K562 (cell line): Measurements from ENCODE around the gene PEX10. TPM values are rescaled to one million over a fixed set of nuclear protein-coding genes. Genes with fewer than 3 reads are reported as not detected.

Experiments used
- ATAC-seq: fragments of 200-7000 bp; cut with Tn5 transposase; 3 replicates; pipeline ENCODE4 v1.9.1; 2020; ENCODE audit warnings: moderate library complexity
- BruUV-seq: library from RNA; stranded (reverse); fragments of 400-500 nt; replicated peaks from 2 replicates; lab custom pipeline; 2021; lab: Mats Ljungman, UMichigan
- CTCF ChIA-PET: fragments of 300-600 bp; formaldehyde crosslinking; extraction: SDS; loops from one replicate; lab custom pipeline; 2021; ENCODE audit warnings: low intra/inter-chr PET ratio; lab: Yijun Ruan, JAX
- POLR2A ChIA-PET: fragments of 300-600, 350-650 bp; sonication (Branson Sonifier 250); formaldehyde crosslinking; extraction: SDS; loops from one replicate; lab custom pipeline; 2021; ENCODE audit warnings: antibody characterized with exemption, inconsistent platforms; lab: Yijun Ruan, JAX
- DNase-seq, 4 experiments: peaks; one replicate each; pipeline versions ENCODE4 v3.0.0 to v3.0.0-alpha.2; 2011 to 2018; ENCODE audit warnings: low spot score in 3 of 4, mixed read lengths in 3 of 4; ENCODE audit errors: extremely low read depth in 1 of 4
- FAIRE-seq: peaks from 2 replicates; lab custom pipeline; 2011; peaks lifted over from hg19 to GRCh38; lab: Jason Lieb, UNC
- H2AFZ ChIP-seq: 2 replicates; pipeline ENCODE4 v1.6.0; 2011; ENCODE audit warnings: low read depth, low read length, control low read depth, inconsistent platforms
- H3K27ac ChIP-seq: fragments of 200-600 bp; 3 replicates; pipeline ENCODE4 v1.8.0; 2011; ENCODE audit warnings: low read depth, mild to moderate bottlenecking, control low read depth, inconsistent platforms, low read length, moderate library complexity, mixed read lengths; ENCODE audit errors: extremely low read depth
- H3K27me3 ChIP-seq, 2 experiments: fragments of 300-600 bp in 1 of 2; 2 replicates in 1 of 2; 3 replicates in 1 of 2; pipeline versions ENCODE4 v1.6.0 to v1.8.0; 2011; ENCODE audit warnings: inconsistent platforms in 2 of 2, low read length in 2 of 2, mild to moderate bottlenecking in 1 of 2, mixed read lengths in 1 of 2, moderate library complexity in 1 of 2; ENCODE audit not compliant: control insufficient read depth in 2 of 2, insufficient read depth in 2 of 2
- H3K36me3 ChIP-seq: fragments of 300-600 bp; 3 replicates; pipeline ENCODE4 v1.8.0; 2011; ENCODE audit warnings: mild to moderate bottlenecking, low read length, inconsistent platforms; ENCODE audit not compliant: control insufficient read depth, insufficient read depth
- H3K4me1 ChIP-seq, 2 experiments: fragments of 200-600 bp in 1 of 2; replicated peaks in 1 of 2; 2 replicates in 1 of 2; 3 replicates in 1 of 2; pipeline versions ENCODE4 v1.5.1 to v1.8.0; 2011; ENCODE audit warnings: inconsistent platforms in 2 of 2, low read length in 2 of 2, mild to moderate bottlenecking in 1 of 2, mixed read lengths in 1 of 2, moderate library complexity in 1 of 2; ENCODE audit not compliant: control insufficient read depth in 2 of 2, insufficient read depth in 2 of 2
- H3K4me2 ChIP-seq: 2 replicates; pipeline ENCODE4 v1.6.1; 2011; ENCODE audit warnings: low read length, control low read depth, inconsistent platforms, mixed read lengths; ENCODE audit not compliant: insufficient read depth
- H3K4me3 ChIP-seq: fragments of 200-600 bp; sonication (generic), shearing (Covaris generic); 2 replicates; pipeline ENCODE4 v1.5.1; 2016; ENCODE audit warnings: control low read depth, inconsistent platforms
- H3K79me2 ChIP-seq: fragments of 200-600 bp; 3 replicates; pipeline ENCODE4 v1.8.0; 2011; ENCODE audit warnings: low read length, inconsistent platforms; ENCODE audit not compliant: control insufficient read depth, insufficient read depth
- H3K9ac ChIP-seq, 2 experiments: 2 replicates each; pipeline versions ENCODE4 v1.6.0 to v1.6.1; 2011; ENCODE audit warnings: low read depth in 2 of 2, low read length in 2 of 2, control low read depth in 1 of 2, inconsistent platforms in 1 of 2, mild to moderate bottlenecking in 1 of 2, mixed read lengths in 1 of 2; ENCODE audit not compliant: insufficient read depth in 1 of 2
- H3K9me1 ChIP-seq: one replicate; pipeline ENCODE4 v1.6.0; 2011; ENCODE audit warnings: inconsistent platforms, mild to moderate bottlenecking, low read length, moderate library complexity; ENCODE audit not compliant: control insufficient read depth, insufficient read depth
- H3K9me3 ChIP-seq: replicated peaks from 2 replicates; pipeline ENCODE4 v1.5.1; 2011; ENCODE audit warnings: low read depth, low read length, inconsistent platforms; ENCODE audit not compliant: control insufficient read depth, insufficient read depth
- H4K20me1 ChIP-seq: replicated peaks from 2 replicates; pipeline ENCODE4 v1.6.1; 2011; ENCODE audit warnings: low read length, inconsistent platforms, mixed read lengths; ENCODE audit not compliant: control insufficient read depth, insufficient read depth
- CREB1 ChIP-seq, 2 experiments: sonication (generic) in 1 of 2; formaldehyde crosslinking in 1 of 2; IDR thresholded peaks; 2 replicates each; pipeline versions ENCODE4 v1.6.1 to v1.8.0; 2012 to 2022; ENCODE audit warnings: inconsistent platforms in 1 of 2, mild to moderate bottlenecking in 1 of 2, missing genetic modification reagents in 1 of 2, moderate library complexity in 1 of 2
- FOXA3 ChIP-seq, 2 experiments: fragments of 450-650 bp in 1 of 2; sonication (generic) in 1 of 2; formaldehyde crosslinking; IDR thresholded peaks in 1 of 2; conservative IDR thresholded peaks in 1 of 2; 2 replicates each; pipeline versions ENCODE4 v1.4.0 to v1.8.0; 2020 to 2022; ENCODE audit warnings: mild to moderate bottlenecking in 2 of 2, missing genetic modification reagents in 1 of 2
- HOXB6 ChIP-seq: fragments of 250-450 bp; sonication (Bioruptor Pico); IDR thresholded peaks from 2 replicates; pipeline ENCODE4 v1.5.1; 2022; ENCODE audit warnings: mild to moderate bottlenecking, borderline replicate concordance
- JUND ChIP-seq, 2 experiments: IDR thresholded peaks; 2 replicates in 1 of 2; 3 replicates in 1 of 2; pipeline ENCODE4 v1.6.1; 2011; ENCODE audit warnings: borderline replicate concordance in 2 of 2, low read depth in 2 of 2, low read length in 2 of 2, improper control_type of control experiment in 1 of 2, missing biosample characterization in 1 of 2, missing genetic modification characterization in 1 of 2, missing genetic modification reagents in 1 of 2
- KDM1A ChIP-seq, 2 experiments: fragments of 450-650 bp; IDR thresholded peaks; 2 replicates each; pipeline ENCODE4 v1.6.1; 2016; ENCODE audit warnings: mild to moderate bottlenecking in 2 of 2
- POLR2G ChIP-seq: fragments of 200-400 bp; formaldehyde crosslinking; IDR thresholded peaks from 2 replicates; pipeline ENCODE4 v1.6.1; 2017; ENCODE audit warnings: low read depth, mild to moderate bottlenecking, antibody characterized with exemption, low read length, moderate library complexity
- RBFOX2 ChIP-seq: fragments of 200-400 bp; formaldehyde crosslinking; IDR thresholded peaks from 2 replicates; pipeline ENCODE4 v1.6.1; 2017; ENCODE audit warnings: low read depth, mild to moderate bottlenecking, low read length, moderate library complexity
- U2AF1 ChIP-seq: fragments of 200-400 bp; formaldehyde crosslinking; optimal IDR thresholded peaks from 2 replicates; pipeline ENCODE3; 2017; ENCODE audit warnings: mild to moderate bottlenecking, low read depth, low read length, moderate library complexity
- ZC3H8 ChIP-seq: fragments of 450-650 bp; IDR thresholded peaks from 2 replicates; pipeline ENCODE4 v1.6.1; 2017
- ZNF143 ChIP-seq: sonication (generic); formaldehyde crosslinking; IDR thresholded peaks from 2 replicates; pipeline ENCODE4 v1.9.0; 2022; ENCODE audit warnings: mild to moderate bottlenecking, missing genetic modification reagents
- ZSCAN32 ChIP-seq: fragments of 450-650 bp; formaldehyde crosslinking; IDR thresholded peaks from 2 replicates; pipeline ENCODE4 v1.4.0; 2020; ENCODE audit warnings: mild to moderate bottlenecking, moderate library complexity
- WGBS: fragments of 100-300 bp; shearing (Covaris generic); methylation state at CpG from one replicate; pipeline ENCODE4 v1.1.6; 2016; ENCODE audit warnings: low coverage, mixed read lengths; ENCODE audit not compliant: insufficient coverage; ENCODE audit errors: missing lambda C conversion rate; 5-methylcytosine and 5-hydroxymethylcytosine counted together
- in situ Hi-C: fragments of 300-500 bp; cut with MboI; formaldehyde crosslinking; loops from 4 replicates; pipeline ENCODE4 v1.15.0; 2018; ENCODE audit warnings: inconsistent platforms, mixed read lengths
- intact Hi-C: fragments of 100-400 bp; cut with micrococcal nuclease; formaldehyde crosslinking; loops from 2 replicates; pipeline ENCODE4 v1.14.2; 2022
- polyA plus RNA-seq, 8 experiments: library from polyadenylated mRNA; depleted of rRNA in 4 of 8; stranded (reverse) in 5 of 8; unstranded in 3 of 8; fragments of >200 nt; fragmentation: Nextera tagmentation in 2 of 8; fragmentation: Illumina TruSeq in 1 of 8; extraction: Ambion mirVana in 2 of 8; extraction: Trizol in 1 of 8; gene quantifications; 2 replicates each; pipeline versions ENCODE4 v1.2.1 to v1.2.3, GENCODE V29; 2011 to 2014; ENCODE audit warnings: inconsistent platforms in 1 of 8, missing spikeins in 1 of 8
- total RNA-seq, 7 experiments: library from RNA; depleted of rRNA in 6 of 7; stranded (reverse); fragments of >200 nt in 6 of 7; fragmentation: Illumina TruSeq in 2 of 7; extraction: Trizol in 2 of 7; gene quantifications; 2 replicates each; pipeline versions ENCODE4 v1.2.1 to v1.2.3, GENCODE V29; 2011 to 2021; ENCODE audit warnings: low replicate concordance in 1 of 7

PEX10 gene
- total and polyA plus RNA-seq, 9 of the 15 experiments (the other 6 are each of a cell fraction or from before 2014, with no cell fraction given) = 0.03 to 26.2 (median 8.7) TPM

GRCh38 chr1:2394761-2395160, 17.6 kb downstream of the PEX10 start:
- intact Hi-C loops = no loop called here
- H3K27me3 ChIP-seq = no peaks in the 10 kb centered on the region
- DNase-seq (no peak), ATAC-seq (no peak), FAIRE-seq (no peak)
- H3K36me3 ChIP-seq = peaks cover 72% of the 10 kb centered on the region
- peaks cover 10% of the 10 kb centered on the region for H3K9me1 ChIP-seq
- WGBS = 92% methylated on average over 11 of the region's 11 CpGs
- no peak for TF ChIP-seq ZSCAN32 (CRISPR knock-in tag)
- TF ChIP-seq JUND (IDR thresholded peaks at IDR 0.05; ENCODE audit: borderline replicate concordance, low read depth, low read length) = no peak
- TF ChIP-seq JUND (tag; IDR thresholded peaks at IDR 0.05; ENCODE audit: borderline replicate concordance, low read depth, low read length) = no peak
- peak; percentile 53 for TF ChIP-seq RBFOX2
- TF ChIP-seq KDM1A (IDR thresholded peaks at IDR 0.05) = no peak
- TF ChIP-seq ZC3H8 = no peak
- TF ChIP-seq U2AF1 = no peak
- no peak for TF ChIP-seq ZNF143 (CRISPR knock-in tag)
- TF ChIP-seq CREB1 (IDR thresholded peaks at IDR 0.05) = 0 out of 2 replicates have a peak, but pooled peaks have one; percentile 11
- TF ChIP-seq CREB1 (CRISPR knock-in tag; IDR thresholded peaks at IDR 0.05) = no peak
- no peak for TF ChIP-seq FOXA3 (CRISPR knock-in tag; conservative IDR thresholded peaks at IDR 0.05 in 1 of 2, IDR thresholded peaks at IDR 0.05 in 1 of 2)
- TF ChIP-seq HOXB6 = no peak
- TF ChIP-seq POLR2G = peak; percentile 68
- H3K27ac ChIP-seq = no peak overlapping the region
- H3K9ac ChIP-seq = peak overlapping the region in 1 of 2 experiments; percentile 72; a peak in 3 of 4 replicates
- H3K9me3 ChIP-seq = no peaks in the 10 kb centered on the region
- H3K4me2 ChIP-seq = no peak overlapping the region; the same call in 1 of the 2 replicates
- H3K79me2 ChIP-seq = peaks cover 59% of the 10 kb centered on the region
- ChIA-PET POLR2A (interaction anchor here (0.6 to 2.1 kb wide), 4 partner anchors 10 to 202 kb away, joined by 3 to 7 read pairs (median 4); no protein-coding TSS in a partner anchor), CTCF (no interaction called here)
- H3K4me3 ChIP-seq = no peak overlapping the region
- peaks cover 18% of the 10 kb centered on the region; the same call in 1 of the 2 replicates for H4K20me1 ChIP-seq
- BruUV-seq = no TSS peak
- in situ Hi-C loops = no loop called here
- no peak overlapping the region for H2AFZ ChIP-seq
- H3K4me1 ChIP-seq = peaks cover 22 to 49% of the 10 kb centered on the region in 2 experiments
